ENCODE data around the gene ZBTB40.

- TF ChIP-seq CTCF (IDR thresholded peaks at IDR 0.05) (no peak), EZH2 (IDR thresholded peaks at IDR 0.05) (no peak)
Observed at GRCh38 chr1:22470227-22470626, 18.6 kb downstream of the ZBTB40 start.

All from neural progenitor cell (in vitro differentiated cells).